ENCODE data around the gene SCO1.

Gene SCO1

GRCh38 chr17:10648381-10648780, 49.0 kb downstream of the SCO1 start:
- Histone ChIP-seq H3K9me3 (replicated peaks in 1 of 2; ENCODE audit: control insufficient read depth in 2 of 2, insufficient read depth in 1 of 2, low read depth in 1 of 2, low read length in 2 of 2) (peaks cover 0 to 2% of the 10 kb centered on the region in 2 donors), H2BK120ac (ENCODE audit: low read depth, low read length) (no peak overlapping the region), H2BK15ac (ENCODE audit: low read length) (no peak overlapping the region), H3K23ac (ENCODE audit: low read depth, low read length, poor library complexity) (peak overlapping the region; percentile 27), H2AFZ (ENCODE audit: low read length) (no peak overlapping the region), H3K14ac (ENCODE audit: low read length) (no peak overlapping the region), H3K4ac (ENCODE audit: low read length) (no peak overlapping the region), H4K8ac (ENCODE audit: low read depth, low read length) (no peak overlapping the region), H3K4me2 (ENCODE audit: insufficient read depth, low read length, poor library complexity, severe bottlenecking) (no peak overlapping the region), H3K27me3 (ENCODE audit: control insufficient read depth in 3 of 3, insufficient read depth in 3 of 3, low read depth in 1 of 3, low read length in 3 of 3) (no peaks in the 10 kb centered on the region), H3K9ac (ENCODE audit: low read depth, low read length, poor library complexity) (no peak overlapping the region), H2AK5ac (ENCODE audit: low read depth, low read length) (no peak overlapping the region), H3K4me3 (ENCODE audit: low read length in 2 of 2) (no peak overlapping the region), H3K27ac (replicated peaks; ENCODE audit: low read length) (no peak overlapping the region), H2BK5ac (ENCODE audit: low read length) (no peak overlapping the region), H4K91ac (ENCODE audit: low read depth, low read length, poor library complexity) (no peak overlapping the region), H3K36me3 (replicated peaks in 1 of 2; ENCODE audit: control insufficient read depth in 2 of 2, insufficient read depth in 2 of 2, low read length in 2 of 2) (no peaks in the 10 kb centered on the region), H3K18ac (ENCODE audit: low read length) (no peak overlapping the region), H3K79me1 (ENCODE audit: low read depth, low read length) (no peaks in the 10 kb centered on the region), H3K4me1 (ENCODE audit: control insufficient read depth in 2 of 2, insufficient read depth in 1 of 2, low read depth in 1 of 2, low read length in 2 of 2) (no peaks in the 10 kb centered on the region), H2BK12ac (ENCODE audit: low read length) (no peak overlapping the region)
- WGBS, 2 donors (ENCODE audit: extremely low coverage in 2 of 2, insufficient read length in 2 of 2, insufficient replicate concordance in 1 of 2), result no CpG with 5 or more reads among the region's 5 CpGs
- DNase-seq (ENCODE audit: low spot score), result no peak

GRCh38 chr17:10646392-10646990, 50.8 kb downstream of the SCO1 start:
- Histone ChIP-seq H3K79me1 (ENCODE audit: low read depth, low read length) (no peaks in the 10 kb centered on the region), H3K4me1 (ENCODE audit: control insufficient read depth in 2 of 2, insufficient read depth in 1 of 2, low read depth in 1 of 2, low read length in 2 of 2) (no peaks in the 10 kb centered on the region), H3K4ac (ENCODE audit: low read length) (no peak overlapping the region), H3K36me3 (replicated peaks in 1 of 2; ENCODE audit: control insufficient read depth in 2 of 2, insufficient read depth in 2 of 2, low read length in 2 of 2) (peaks cover 0 to 4% of the 10 kb centered on the region in 2 donors), H3K4me2 (ENCODE audit: insufficient read depth, low read length, poor library complexity, severe bottlenecking) (no peak overlapping the region), H3K4me3 (ENCODE audit: low read length in 2 of 2) (no peak overlapping the region), H3K9me3 (replicated peaks in 1 of 2; ENCODE audit: control insufficient read depth in 2 of 2, insufficient read depth in 1 of 2, low read depth in 1 of 2, low read length in 2 of 2) (no peaks in the 10 kb centered on the region), H2BK120ac (ENCODE audit: low read depth, low read length) (no peak overlapping the region), H3K18ac (ENCODE audit: low read length) (no peak overlapping the region), H3K23ac (ENCODE audit: low read depth, low read length, poor library complexity) (no peak overlapping the region), H2BK5ac (ENCODE audit: low read length) (no peak overlapping the region), H3K14ac (ENCODE audit: low read length) (no peak overlapping the region), H2BK12ac (ENCODE audit: low read length) (no peak overlapping the region), H2AK5ac (ENCODE audit: low read depth, low read length) (no peak overlapping the region), H4K8ac (ENCODE audit: low read depth, low read length) (no peak overlapping the region), H2AFZ (ENCODE audit: low read length) (peak overlapping the region; percentile 19), H2BK15ac (ENCODE audit: low read length) (no peak overlapping the region), H3K9ac (ENCODE audit: low read depth, low read length, poor library complexity) (no peak overlapping the region), H3K27me3 (ENCODE audit: control insufficient read depth in 3 of 3, insufficient read depth in 3 of 3, low read depth in 1 of 3, low read length in 3 of 3) (no peaks in the 10 kb centered on the region), H3K27ac (replicated peaks; ENCODE audit: low read length) (no peak overlapping the region), H4K91ac (ENCODE audit: low read depth, low read length, poor library complexity) (no peak overlapping the region)
- peak; percentile 77 for DNase-seq (ENCODE audit: low spot score)
- no CpG with 5 or more reads among the region's 8 CpGs for WGBS, 2 donors (ENCODE audit: extremely low coverage in 2 of 2, insufficient read length in 2 of 2, insufficient replicate concordance in 1 of 2)

GRCh38 chr17:10640475-10640874, 56.9 kb downstream of the SCO1 start:
- Histone ChIP-seq H3K9me3 (replicated peaks in 1 of 2; ENCODE audit: control insufficient read depth in 2 of 2, insufficient read depth in 1 of 2, low read depth in 1 of 2, low read length in 2 of 2) (no peaks in the 10 kb centered on the region), H3K18ac (ENCODE audit: low read length) (no peak overlapping the region), H3K23ac (ENCODE audit: low read depth, low read length, poor library complexity) (no peak overlapping the region), H2AFZ (ENCODE audit: low read length) (no peak overlapping the region), H3K4me2 (ENCODE audit: insufficient read depth, low read length, poor library complexity, severe bottlenecking) (no peak overlapping the region), H4K91ac (ENCODE audit: low read depth, low read length, poor library complexity) (no peak overlapping the region), H3K9ac (ENCODE audit: low read depth, low read length, poor library complexity) (no peak overlapping the region), H3K36me3 (replicated peaks in 1 of 2; ENCODE audit: control insufficient read depth in 2 of 2, insufficient read depth in 2 of 2, low read length in 2 of 2) (peaks cover 0 to 15% of the 10 kb centered on the region in 2 donors), H3K27ac (replicated peaks; ENCODE audit: low read length) (no peak overlapping the region), H3K4ac (ENCODE audit: low read length) (no peak overlapping the region), H3K27me3 (ENCODE audit: control insufficient read depth in 3 of 3, insufficient read depth in 3 of 3, low read depth in 1 of 3, low read length in 3 of 3) (no peaks in the 10 kb centered on the region), H2BK12ac (ENCODE audit: low read length) (no peak overlapping the region), H4K8ac (ENCODE audit: low read depth, low read length) (no peak overlapping the region), H3K79me1 (ENCODE audit: low read depth, low read length) (no peaks in the 10 kb centered on the region), H3K14ac (ENCODE audit: low read length) (no peak overlapping the region), H2BK15ac (ENCODE audit: low read length) (no peak overlapping the region), H2BK5ac (ENCODE audit: low read length) (no peak overlapping the region), H2AK5ac (ENCODE audit: low read depth, low read length) (no peak overlapping the region), H3K4me3 (ENCODE audit: low read length in 2 of 2) (no peak overlapping the region), H2BK120ac (ENCODE audit: low read depth, low read length) (no peak overlapping the region), H3K4me1 (ENCODE audit: control insufficient read depth in 2 of 2, insufficient read depth in 1 of 2, low read depth in 1 of 2, low read length in 2 of 2) (no peaks in the 10 kb centered on the region)
- no CpG with 5 or more reads among the region's 3 CpGs for WGBS, 2 donors (ENCODE audit: extremely low coverage in 2 of 2, insufficient read length in 2 of 2, insufficient replicate concordance in 1 of 2)
- no peak for DNase-seq (ENCODE audit: low spot score)

- no CpG with 5 or more reads among the region's 25 CpGs for WGBS, 2 donors (ENCODE audit: extremely low coverage in 2 of 2, insufficient read length in 2 of 2, insufficient replicate concordance in 1 of 2)
- no peak overlapping the region for H3K4me3 ChIP-seq (ENCODE audit: low read length in 2 of 2)
- peaks cover 2 to 15% of the 10 kb centered on the region in 2 donors for H3K36me3 ChIP-seq (replicated peaks in 1 of 2; ENCODE audit: control insufficient read depth in 2 of 2, insufficient read depth in 2 of 2, low read length in 2 of 2)
- H4K8ac ChIP-seq (ENCODE audit: low read depth, low read length), result no peak overlapping the region
- H2BK12ac ChIP-seq (ENCODE audit: low read length), result no peak overlapping the region
- no peak overlapping the region for H2BK120ac ChIP-seq (ENCODE audit: low read depth, low read length)
- no peaks in the 10 kb centered on the region for H3K79me1 ChIP-seq (ENCODE audit: low read depth, low read length)
- no peak overlapping the region for H3K23ac ChIP-seq (ENCODE audit: low read depth, low read length, poor library complexity)
- no peak overlapping the region for H3K4me2 ChIP-seq (ENCODE audit: insufficient read depth, low read length, poor library complexity, severe bottlenecking)
- H3K18ac ChIP-seq (ENCODE audit: low read length), result no peak overlapping the region
- no peaks in the 10 kb centered on the region for H3K27me3 ChIP-seq (ENCODE audit: control insufficient read depth in 3 of 3, insufficient read depth in 3 of 3, low read depth in 1 of 3, low read length in 3 of 3)
- no peak overlapping the region for H3K4ac ChIP-seq (ENCODE audit: low read length)
- no peaks in the 10 kb centered on the region for H3K9me3 ChIP-seq (replicated peaks in 1 of 2; ENCODE audit: control insufficient read depth in 2 of 2, insufficient read depth in 1 of 2, low read depth in 1 of 2, low read length in 2 of 2)
- no peak overlapping the region for H3K14ac ChIP-seq (ENCODE audit: low read length)
- no peak overlapping the region for H3K27ac ChIP-seq (replicated peaks; ENCODE audit: low read length)
- no peak overlapping the region for H2AFZ ChIP-seq (ENCODE audit: low read length)
- no peak overlapping the region for H4K91ac ChIP-seq (ENCODE audit: low read depth, low read length, poor library complexity)
- no peak overlapping the region for H2BK5ac ChIP-seq (ENCODE audit: low read length)
- no peak overlapping the region for H2AK5ac ChIP-seq (ENCODE audit: low read depth, low read length)
- H2BK15ac ChIP-seq (ENCODE audit: low read length), result no peak overlapping the region
- no peaks in the 10 kb centered on the region for H3K4me1 ChIP-seq (ENCODE audit: control insufficient read depth in 2 of 2, insufficient read depth in 1 of 2, low read depth in 1 of 2, low read length in 2 of 2)
- no peak for DNase-seq (ENCODE audit: low spot score)
- H3K9ac ChIP-seq (ENCODE audit: low read depth, low read length, poor library complexity), result no peak overlapping the region
Measured at GRCh38 chr17:10638151-10638550, 59.2 kb downstream of the SCO1 start.

All from neuronal stem cell (in vitro differentiated cells).